Left hindlimb (tissue), 1 donor: ENCODE measurements around the gene COL27A1.

Experiments
- DNase-seq: peaks from one replicate; pipeline ENCODE4 v3.0.0-alpha.2; 2018

COL27A1 gene

DNA sequence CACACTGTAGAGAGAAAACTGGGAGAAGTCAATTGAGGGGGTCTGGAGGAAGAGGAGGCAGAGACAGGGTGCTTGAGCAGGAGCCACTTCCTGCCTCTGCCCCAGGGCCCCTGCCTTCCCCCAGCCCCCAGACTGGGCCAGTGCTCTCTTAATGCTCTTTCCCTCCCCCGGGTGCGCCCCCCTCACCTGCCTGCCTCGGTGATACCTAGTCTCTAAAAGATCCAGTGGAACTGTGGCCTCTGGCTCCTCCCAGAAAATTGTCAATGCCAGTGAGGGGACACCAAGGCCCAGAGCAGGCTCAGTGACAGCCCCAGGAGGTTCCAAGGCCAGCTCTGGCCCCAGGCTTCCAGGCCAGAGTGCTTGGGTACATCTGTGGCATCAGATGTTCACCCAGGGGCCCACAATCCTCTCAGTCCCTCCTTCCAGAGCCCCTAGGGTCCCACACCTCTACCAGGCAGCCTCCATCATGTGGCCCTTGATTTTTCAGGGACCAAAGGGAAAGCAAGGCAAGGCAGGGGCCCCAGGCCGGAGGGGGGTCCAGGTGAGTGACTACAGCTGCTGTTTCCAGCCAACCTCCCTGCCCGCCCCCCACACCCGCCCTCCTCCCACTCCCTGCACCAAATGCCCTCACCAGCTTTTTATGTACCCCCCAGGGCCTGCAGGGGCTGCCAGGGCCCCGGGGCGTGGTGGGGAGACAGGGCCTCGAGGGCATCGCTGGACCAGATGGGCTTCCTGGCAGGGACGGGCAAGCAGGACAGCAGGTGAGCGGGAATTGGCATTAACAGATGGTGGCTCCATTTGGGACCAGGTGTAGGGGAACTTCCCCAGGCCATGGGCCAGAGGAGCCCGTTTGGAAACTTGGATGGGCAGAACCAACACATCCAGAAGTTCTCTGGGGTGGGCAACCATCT is 134.5 kb downstream of the COL27A1 start:
- peak; percentile 35 for DNase-seq

- DNase-seq: no peak
These were observed 135.2 kb downstream of the COL27A1 start for GRCh38 chr9:114290561-114290986.

DNA sequence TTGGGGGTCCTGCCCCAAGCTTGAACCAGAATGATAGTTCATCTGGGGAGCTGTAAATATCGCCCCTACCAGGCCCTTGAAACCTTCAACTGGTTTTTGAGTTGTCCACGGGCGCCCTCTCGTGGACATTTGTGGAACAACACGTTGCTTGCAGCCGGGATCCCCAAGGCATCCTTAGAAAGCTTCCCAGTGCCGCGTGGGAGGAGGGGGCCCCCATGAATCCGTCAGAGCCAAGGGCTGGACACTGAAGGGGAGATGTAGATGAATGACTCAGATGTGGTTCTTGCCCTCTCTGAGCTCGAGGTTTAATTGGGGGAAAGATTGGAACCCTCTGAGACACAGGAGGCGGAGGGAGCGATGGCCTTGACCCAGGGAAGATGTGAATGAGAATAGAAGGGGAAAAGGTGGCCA is 135.7 kb downstream of the COL27A1 start:
- peak; percentile 83 for DNase-seq

GRCh38 chr9:114291886-114292590 is 136.7 kb downstream of the COL27A1 start:
- DNase-seq: no peak

DNA sequence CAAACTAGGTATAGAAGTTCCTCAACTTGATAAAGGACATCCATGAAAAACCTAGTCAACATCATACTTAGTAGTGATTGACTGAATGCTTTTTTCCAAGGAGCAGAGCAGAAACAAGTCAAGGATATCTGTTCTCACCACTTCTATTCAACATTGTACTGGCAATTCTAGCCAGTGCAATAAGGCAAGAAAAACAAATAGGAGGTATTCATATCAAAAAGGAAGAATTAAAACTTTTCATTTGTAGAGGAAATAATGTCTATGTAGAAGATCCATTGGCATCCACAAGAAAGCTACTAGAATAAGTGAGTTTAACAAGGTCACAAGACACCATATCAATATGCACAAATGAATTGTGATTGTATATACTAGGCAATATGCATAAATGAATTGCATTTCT is 139.3 kb downstream of the COL27A1 start:
- no peak for DNase-seq

DNA sequence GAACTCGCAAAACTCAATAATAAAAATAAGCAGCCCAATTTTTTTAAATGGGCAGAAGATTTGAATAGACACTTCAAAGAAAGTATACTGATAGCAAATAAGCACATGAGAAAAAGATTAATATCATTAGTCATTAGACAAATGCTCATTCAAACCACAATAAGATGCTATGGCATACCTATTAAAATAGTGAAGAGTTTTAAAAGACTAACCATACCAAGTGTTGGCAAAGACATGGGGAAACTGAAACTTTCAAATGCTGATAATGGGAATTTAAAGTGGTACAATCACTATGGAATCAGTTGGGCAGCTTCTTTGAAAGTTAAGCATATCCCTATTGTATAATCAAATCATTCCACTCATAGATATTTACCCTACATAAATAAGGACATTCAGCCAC is 141.0 kb downstream of the COL27A1 start:
- DNase-seq: no peak

- no peak for DNase-seq
These were observed 144.2 kb downstream of the COL27A1 start for GRCh38 chr9:114299286-114300152.

DNA sequence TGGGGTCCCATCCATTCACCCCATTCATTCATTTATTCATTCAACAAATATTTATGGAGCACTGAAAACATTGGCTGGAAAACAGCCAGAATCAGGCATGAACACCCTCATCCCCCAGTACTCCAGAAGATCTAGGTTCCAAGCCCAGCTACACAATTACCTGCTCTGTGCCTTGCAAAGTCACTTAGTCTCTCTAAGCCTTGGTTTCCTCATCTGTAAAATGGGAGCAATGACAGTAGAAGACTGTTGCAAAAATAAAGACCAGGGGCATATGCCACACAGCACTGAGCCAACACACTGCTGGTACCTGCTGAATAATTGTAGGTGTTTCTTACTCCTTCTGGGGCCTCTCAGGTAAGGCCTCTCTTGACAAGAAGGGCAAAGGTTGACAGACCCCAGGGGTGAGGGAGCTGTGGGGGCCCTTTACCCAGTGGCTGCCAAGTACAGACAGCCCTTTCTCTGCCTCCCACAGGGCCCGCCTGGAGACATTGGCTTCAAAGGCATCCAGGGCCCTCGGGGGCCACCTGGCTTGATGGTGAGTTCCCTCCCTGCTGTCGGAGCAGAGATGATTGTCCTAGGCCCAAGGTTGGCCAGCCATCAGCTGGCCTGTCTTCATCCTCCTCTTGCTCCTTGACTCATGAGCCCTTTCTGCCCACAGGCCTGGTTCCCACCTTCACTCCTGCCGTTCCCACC is 145.0 kb downstream of the COL27A1 start:
- no peak for DNase-seq

DNA sequence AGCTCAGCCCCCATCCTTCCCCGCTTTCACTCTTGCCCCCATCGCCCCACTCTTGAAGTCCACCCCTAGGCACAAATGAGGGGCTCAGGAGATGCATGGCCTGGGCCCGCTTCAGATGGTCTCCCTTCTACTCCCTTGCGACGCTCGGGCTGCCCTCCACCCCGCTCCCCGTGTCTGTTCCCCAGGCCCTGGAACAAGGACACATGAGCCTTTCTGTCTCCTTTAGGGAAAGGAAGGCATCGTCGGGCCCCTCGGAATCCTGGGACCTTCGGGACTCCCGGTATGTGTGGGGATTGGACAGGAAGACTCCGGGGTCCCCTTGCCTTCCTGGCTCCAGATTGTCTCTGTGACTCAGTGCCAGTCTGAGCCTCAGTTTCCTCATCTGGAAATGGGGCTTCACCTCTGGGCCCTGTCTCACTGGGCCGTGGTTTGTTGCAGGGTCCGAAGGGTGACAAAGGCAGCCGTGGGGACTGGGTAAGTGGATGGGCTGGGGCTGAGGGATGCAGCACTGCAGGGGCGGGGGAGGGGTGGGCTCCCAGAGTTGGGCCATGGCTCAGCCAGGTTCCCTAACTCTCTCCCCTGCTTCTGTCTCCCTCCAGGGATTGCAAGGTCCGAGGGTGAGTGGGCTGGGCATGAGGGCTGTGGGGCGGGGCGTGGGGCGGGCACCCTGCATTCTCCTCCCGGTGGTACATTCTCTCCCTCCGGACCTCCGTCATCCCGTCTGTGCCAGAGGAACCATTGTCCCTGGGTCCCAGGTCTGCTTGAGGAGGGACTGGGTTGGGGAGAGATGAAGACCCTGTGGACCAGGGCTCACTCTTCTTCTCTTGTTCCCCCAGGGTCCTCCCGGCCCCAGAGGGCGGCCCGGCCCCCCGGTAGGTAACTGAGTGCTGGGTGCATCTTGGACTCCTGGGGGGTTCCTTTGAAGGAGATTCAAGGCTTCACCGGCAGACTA is 145.8 kb downstream of the COL27A1 start:
- peak; percentile 33 for DNase-seq

DNA sequence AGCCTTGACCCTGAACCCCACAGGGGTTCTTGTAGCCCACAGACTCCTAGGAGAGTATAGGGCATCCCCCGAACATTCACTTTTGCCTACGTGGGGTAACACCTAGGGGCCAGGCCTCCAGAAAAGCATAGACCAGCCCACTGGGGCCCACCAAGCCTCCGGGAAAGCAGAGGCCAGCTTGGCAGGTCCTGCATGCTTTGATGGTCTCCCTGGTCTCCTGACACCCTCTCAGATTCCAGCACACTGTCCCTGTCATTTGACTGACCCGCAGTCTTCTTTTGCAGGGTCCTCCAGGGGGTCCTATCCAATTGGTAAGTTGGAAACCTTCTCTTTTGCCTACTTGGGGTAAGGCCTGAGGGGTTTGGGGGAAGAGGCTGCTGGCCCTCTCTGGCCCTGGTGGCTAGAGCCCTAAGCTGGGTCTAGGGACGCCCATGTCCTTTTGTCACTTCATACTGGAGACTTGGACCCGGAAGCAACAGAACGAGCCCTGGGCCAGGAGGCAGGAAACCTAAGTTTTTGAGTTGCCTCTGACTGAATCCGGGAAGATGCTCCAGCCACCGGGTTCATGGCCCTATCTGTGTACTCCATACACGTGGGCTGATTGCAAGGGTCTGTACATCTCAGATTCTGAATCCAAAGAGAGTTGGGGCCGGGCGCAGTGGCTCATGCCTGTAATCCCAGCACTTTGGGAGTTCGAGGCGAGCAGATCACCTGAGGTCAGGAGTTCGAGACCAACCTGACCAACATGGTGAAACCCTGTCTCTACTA is 146.6 kb downstream of the COL27A1 start:
- DNase-seq: peak; percentile 27

GRCh38 chr9:114302727-114303126 is 147.4 kb downstream of the COL27A1 start:
- DNase-seq: no peak

- peak; percentile 24 for DNase-seq
These were observed 148.2 kb downstream of the COL27A1 start for GRCh38 chr9:114303571-114303970.

DNA sequence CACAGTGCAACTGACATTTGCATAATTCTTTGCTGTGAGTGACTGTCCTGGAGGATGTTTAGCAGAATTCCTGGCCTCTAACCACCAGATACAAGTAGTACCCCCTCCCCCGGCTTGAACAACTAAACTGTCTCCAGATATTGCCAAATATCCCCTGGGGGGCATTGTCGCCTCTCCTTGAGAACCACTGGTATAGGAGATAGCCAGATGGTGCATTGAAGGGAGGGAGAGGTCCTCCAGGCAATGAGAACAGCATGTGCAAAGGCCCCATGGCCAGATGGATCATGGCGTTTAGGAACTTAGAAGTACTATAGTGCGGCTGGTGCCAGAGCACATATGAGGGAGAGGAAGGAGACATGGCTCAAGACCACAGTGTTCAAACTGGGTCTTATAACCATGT is 148.6 kb downstream of the COL27A1 start:
- DNase-seq: no peak

DNA sequence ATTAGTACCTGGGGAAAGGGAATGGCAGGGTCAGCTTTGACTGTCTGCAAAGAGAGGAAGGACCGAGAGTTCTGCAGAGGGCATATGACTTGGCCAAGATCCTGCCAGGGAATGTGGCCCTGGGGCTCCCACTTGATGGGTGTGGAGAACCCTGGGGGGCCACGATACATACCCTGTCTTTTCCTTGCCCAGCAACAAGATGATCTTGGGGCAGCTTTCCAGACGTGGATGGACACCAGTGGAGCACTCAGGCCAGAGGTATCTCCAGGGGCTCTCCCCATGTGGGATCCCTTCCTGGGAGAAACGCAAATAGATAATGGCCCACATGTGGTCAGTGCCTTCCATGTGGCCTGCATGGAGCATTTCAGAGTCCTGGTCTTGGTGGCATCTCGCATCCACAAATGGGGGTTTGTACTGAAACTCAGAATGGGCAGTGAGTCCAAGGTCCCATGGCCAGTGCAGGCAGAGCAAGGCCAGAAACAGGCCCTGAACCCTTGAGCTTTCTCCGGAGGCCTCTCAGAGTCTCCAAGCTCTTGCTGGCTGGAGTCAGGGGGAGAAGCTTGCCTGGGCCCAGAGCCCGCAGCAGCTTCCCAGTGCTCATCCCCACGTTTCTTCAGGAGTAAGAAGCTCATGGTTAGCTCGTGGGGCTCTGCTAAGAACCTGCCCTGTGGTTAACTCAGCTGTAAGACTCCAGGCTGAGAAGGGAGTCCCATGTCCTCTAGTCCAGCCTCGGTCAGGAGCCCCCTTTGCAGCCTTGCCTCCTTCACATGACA is 149.3 kb downstream of the COL27A1 start:
- DNase-seq: peak; percentile 28

DNA sequence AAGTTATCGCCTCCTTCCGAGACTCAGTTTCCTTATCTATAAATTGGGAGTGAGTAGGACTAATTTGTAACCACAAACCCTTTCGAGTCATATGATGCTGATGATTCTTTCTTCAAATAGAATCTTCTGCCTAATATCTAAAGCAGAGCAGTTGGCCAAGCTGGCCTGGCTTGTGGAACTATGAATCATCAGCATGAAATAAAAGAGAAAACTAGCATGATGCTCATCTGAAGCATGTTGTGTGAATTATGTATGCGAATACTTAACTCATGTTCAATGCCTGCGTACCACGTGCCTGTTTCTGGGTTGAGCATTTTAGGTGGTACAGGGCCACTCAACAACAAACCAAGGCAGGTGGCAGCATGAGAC is 152.5 kb downstream of the COL27A1 start:
- DNase-seq: no peak

- no peak for DNase-seq
These were observed 153.1 kb downstream of the COL27A1 start for GRCh38 chr9:114308361-114308950.

DNA sequence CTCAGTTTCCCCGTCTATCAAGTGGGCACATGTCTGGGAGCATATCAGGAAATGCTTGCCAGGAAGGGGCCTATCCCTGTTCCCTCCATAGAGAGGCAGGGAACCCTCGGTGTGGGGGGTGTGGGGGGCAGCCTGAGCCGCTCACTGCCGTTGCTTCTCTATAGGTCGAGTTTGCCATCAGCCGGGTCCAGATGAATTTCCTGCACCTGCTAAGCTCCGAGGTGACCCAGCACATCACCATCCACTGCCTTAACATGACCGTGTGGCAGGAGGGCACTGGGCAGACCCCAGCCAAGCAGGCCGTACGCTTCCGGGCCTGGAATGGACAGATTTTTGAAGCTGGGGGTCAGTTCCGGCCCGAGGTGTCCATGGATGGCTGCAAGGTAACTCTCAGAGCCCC is 153.8 kb downstream of the COL27A1 start:
- no peak for DNase-seq

- DNase-seq: no peak
These were observed 155.4 kb downstream of the COL27A1 start for GRCh38 chr9:114310471-114311450.
